Keratinocyte (primary cell): ENCODE results near the gene FLNC. TPM values are rescaled to one million over a fixed set of nuclear protein-coding genes. Genes with fewer than 3 reads are reported as not detected.

ENCODE experiments used
- DNase-seq: peaks from one replicate; pipeline ENCODE4 v3.0.0-alpha.2; 2011; ENCODE audit warnings: low read depth, missing footprints, low spot score
- FAIRE-seq: peaks from 2 replicates; lab custom pipeline; 2011; peaks lifted over from hg19 to GRCh38; lab: Jason Lieb, UNC
- H2AFZ ChIP-seq: 2 replicates; pipeline ENCODE4 v1.6.0; 2012; ENCODE audit warnings: low read length, control low read depth, inconsistent platforms; ENCODE audit not compliant: control insufficient read depth
- H3K27ac ChIP-seq: 2 replicates; pipeline ENCODE4 v1.5.1; 2011; ENCODE audit warnings: low read length; ENCODE audit not compliant: control insufficient read depth, insufficient read depth
- H3K27me3 ChIP-seq: 3 replicates; pipeline ENCODE4 v1.6.0; 2011; ENCODE audit warnings: low read length; ENCODE audit not compliant: control insufficient read depth, insufficient read depth; ENCODE audit errors: extremely low read depth
- H3K36me3 ChIP-seq, 2 experiments: 2 replicates in 1 of 2; 3 replicates in 1 of 2; pipeline ENCODE4 v1.5.1; 2011; ENCODE audit warnings: low read length in 2 of 2, mild to moderate bottlenecking in 1 of 2; ENCODE audit not compliant: control insufficient read depth in 2 of 2, insufficient read depth in 2 of 2; ENCODE audit errors: extremely low read depth in 1 of 2
- H3K4me1 ChIP-seq: 3 replicates; pipeline ENCODE4 v1.5.1; 2011; ENCODE audit warnings: low read length; ENCODE audit not compliant: control insufficient read depth, insufficient read depth; ENCODE audit errors: extremely low read depth
- H3K4me2 ChIP-seq: 3 replicates; pipeline ENCODE4 v1.6.0; 2011; ENCODE audit warnings: low read depth, low read length; ENCODE audit not compliant: control insufficient read depth, insufficient read depth; ENCODE audit errors: extremely low read depth
- H3K4me3 ChIP-seq, 3 experiments: fragments of 200-600 bp in 1 of 3; sonication (generic) in 1 of 3; 2 replicates in 2 of 3; 3 replicates in 1 of 3; pipeline ENCODE4 v1.5.1; 2011 to 2016; ENCODE audit warnings: low read length in 3 of 3, mild to moderate bottlenecking in 3 of 3, control low read depth in 2 of 3, inconsistent platforms in 1 of 3, low read depth in 1 of 3, mixed read lengths in 1 of 3, mixed run types in 1 of 3, moderate library complexity in 1 of 3; ENCODE audit not compliant: control insufficient read depth in 2 of 3, insufficient read depth in 2 of 3; ENCODE audit errors: extremely low read depth in 1 of 3
- H3K79me2 ChIP-seq: 2 replicates; pipeline ENCODE4 v1.6.0; 2012; ENCODE audit warnings: low read length; ENCODE audit not compliant: control insufficient read depth, insufficient read depth
- H3K9ac ChIP-seq: 3 replicates; pipeline ENCODE4 v1.6.0; 2011; ENCODE audit warnings: low read length; ENCODE audit not compliant: control insufficient read depth, insufficient read depth; ENCODE audit errors: extremely low read depth
- H3K9me1 ChIP-seq: 3 replicates; pipeline ENCODE4 v1.6.0; 2011; ENCODE audit warnings: low read length; ENCODE audit not compliant: control insufficient read depth, insufficient read depth; ENCODE audit errors: extremely low read depth
- H3K9me3 ChIP-seq: 2 replicates; pipeline ENCODE4 v1.5.1; 2012; ENCODE audit warnings: low read depth, low read length; ENCODE audit not compliant: control insufficient read depth
- H4K20me1 ChIP-seq: 3 replicates; pipeline ENCODE4 v1.6.0; 2011; ENCODE audit warnings: low read length; ENCODE audit not compliant: control insufficient read depth, insufficient read depth; ENCODE audit errors: extremely low read depth
- CTCF ChIP-seq, 3 experiments: IDR thresholded peaks in 1 of 3; conservative IDR thresholded peaks in 1 of 3; optimal IDR thresholded peaks in 1 of 3; 2 replicates in 2 of 3; 3 replicates in 1 of 3; pipeline versions ENCODE3 to v1.5.1; 2011; ENCODE audit warnings: low read length in 3 of 3, mild to moderate bottlenecking in 3 of 3, moderate library complexity in 2 of 3, control low read depth in 1 of 3, inconsistent platforms in 1 of 3; ENCODE audit not compliant: insufficient read depth in 2 of 3; ENCODE audit errors: extremely low read depth in 1 of 3
- EZH2 ChIP-seq: IDR thresholded peaks from one replicate; pipeline ENCODE4 v1.6.1; 2012; ENCODE audit warnings: inconsistent platforms, mild to moderate bottlenecking, low read length, moderate library complexity
- dilution Hi-C: fragments of 300-500 bp; cut with MboI; formaldehyde crosslinking; loops from one replicate; pipeline ENCODE4 v1.7.0; 2020; ENCODE audit warnings: low sequenced_read_pairs; ENCODE audit not compliant: extremely low pct_ligation_motif_present
- polyA plus RNA-seq, 5 experiments: library from polyadenylated mRNA; depleted of rRNA in 3 of 5; stranded (reverse) in 3 of 5; stranded (forward) in 1 of 5; unstranded in 1 of 5; fragments of >200 nt; gene quantifications; 1 replicate in 1 of 5; 2 replicates in 3 of 5; 3 replicates in 1 of 5; pipeline versions ENCODE4 v1.2.1 to v1.2.3, GENCODE V29; 2011 to 2012; ENCODE audit warnings: missing spikeins in 2 of 5, low read depth in 1 of 5, low replicate concordance in 1 of 5

FLNC gene
- polyA plus RNA-seq, 1 donor (not counting 4 experiments of a cell fraction or from before 2014, with no cell fraction given) = 0.03 TPM

GRCh38 chr7:128874140-128875031 lies 44.2 kb downstream of the FLNC start:
- H4K20me1 ChIP-seq = no peaks in the 10 kb centered on the region
- DNase-seq (no peak), FAIRE-seq (no peak)
- H3K9ac ChIP-seq = no peak overlapping the region
- H3K79me2 ChIP-seq = no peaks in the 10 kb centered on the region
- H3K9me1 ChIP-seq = no peaks in the 10 kb centered on the region
- no peak overlapping the region for H3K4me2 ChIP-seq
- no peaks in the 10 kb centered on the region for H3K36me3 ChIP-seq
- peaks cover 21% of the 10 kb centered on the region for H3K4me1 ChIP-seq
- no peaks in the 10 kb centered on the region for H3K9me3 ChIP-seq
- peaks cover 9% of the 10 kb centered on the region for H3K27me3 ChIP-seq
- no peak overlapping the region for H3K4me3 ChIP-seq
- H3K27ac ChIP-seq = no peak overlapping the region
- H2AFZ ChIP-seq = no peak overlapping the region
- TF ChIP-seq EZH2 (no peak), CTCF (optimal IDR thresholded peaks at IDR 0.05 in 1 of 3, IDR thresholded peaks at IDR 0.05 in 1 of 3, conservative IDR thresholded peaks at IDR 0.05 in 1 of 3; ENCODE audit: extremely low read depth in 1 of 3, insufficient read depth in 2 of 3, low read length in 3 of 3) (no peak)
- dilution Hi-C loops = no loop called here

GRCh38 chr7:128875523-128875948 lies 45.3 kb downstream of the FLNC start:
- no peak overlapping the region for H3K4me3 ChIP-seq
- no peak for TF ChIP-seq CTCF (optimal IDR thresholded peaks at IDR 0.05 in 1 of 3, IDR thresholded peaks at IDR 0.05 in 1 of 3, conservative IDR thresholded peaks at IDR 0.05 in 1 of 3; ENCODE audit: extremely low read depth in 1 of 3, insufficient read depth in 2 of 3, low read length in 3 of 3)
- TF ChIP-seq EZH2 = no peak
- H3K9me3 ChIP-seq = no peaks in the 10 kb centered on the region
- H3K79me2 ChIP-seq = no peaks in the 10 kb centered on the region
- no peak for FAIRE-seq
- H3K4me2 ChIP-seq = no peak overlapping the region
- peaks cover 2% of the 10 kb centered on the region for H3K27me3 ChIP-seq
- H3K9ac ChIP-seq = no peak overlapping the region
- H2AFZ ChIP-seq = no peak overlapping the region
- H3K9me1 ChIP-seq = no peaks in the 10 kb centered on the region
- no peaks in the 10 kb centered on the region for H3K36me3 ChIP-seq
- DNase-seq = no peak
- dilution Hi-C loops = no loop called here
- no peaks in the 10 kb centered on the region for H4K20me1 ChIP-seq
- peaks cover 19% of the 10 kb centered on the region for H3K4me1 ChIP-seq
- H3K27ac ChIP-seq = no peak overlapping the region
